Smooth muscle cell of trachea (primary cell): ENCODE results near the gene PARVA. TPM values are rescaled to one million over a fixed set of nuclear protein-coding genes. Genes with fewer than 3 reads are reported as not detected.

Source experiments
- total RNA-seq: library from RNA; depleted of rRNA; stranded (reverse); fragments of >200 nt; gene quantifications from 2 replicates; pipeline ENCODE4 v1.2.1, GENCODE V29; 2014

The PARVA gene
- total RNA-seq: 34.0 and 53.1 TPM in 2 replicates

GRCh38 chr11:12377106-12377823 lies at the start of gene PARVA:
PARVA (plus strand) TSS chr11:12377571; CDS start chr11:12377648, 77 bp downstream.

